Measurements from ENCODE around the gene OXA1L.
"Not testable (repeated sequence)": the region's sequence is repeated elsewhere in the genome, so short reads cannot be mapped to it uniquely, and the experiment has no call there.

GRCh38 chr14:22724847-22725246 is 41.6 kb upstream of the OXA1L start:
- TF ChIP-seq CTCF (CRISPR knock-in tag; IDR thresholded peaks at IDR 0.05); HNRNPLL (IDR thresholded peaks at IDR 0.05; ENCODE audit: low read depth, low read length, poor library complexity, severe bottlenecking); BORCS8-MEF2B (CRISPR knock-in tag; IDR thresholded peaks at IDR 0.05); HNRNPUL1 (IDR thresholded peaks at IDR 0.05; ENCODE audit: low read depth, low read length); SIN3A (IDR thresholded peaks at IDR 0.05; ENCODE audit: borderline replicate concordance, low read depth, low read length); MTF1 (CRISPR knock-in tag; IDR thresholded peaks at IDR 0.05): not testable (repeated sequence)

All from HepG2 (cell line).